Spleen (tissue), 7 donors: ENCODE data around the gene CFB.

Experiments used
- CTCF ChIP-seq, 11 experiments: fragments of 200-600 bp in 7 of 11; fragments of 450-650 bp in 4 of 11; sonication (generic) in 4 of 11; IDR thresholded peaks in 8 of 11; conservative IDR thresholded peaks in 3 of 11; 1 replicate in 7 of 11; 2 replicates in 4 of 11; pipeline versions ENCODE4 v1.4.0 to v1.8.0; 2016 to 2021; ENCODE audit warnings: antibody characterized with exemption in 11 of 11, inconsistent platforms in 4 of 11, mild to moderate bottlenecking in 1 of 11
- POLR2A ChIP-seq, 3 donors: fragments of 450-650 bp; IDR thresholded peaks; one replicate each; pipeline ENCODE4 v1.5.1; 2017; ENCODE audit warnings: antibody characterized with exemption in 3 of 3, mild to moderate bottlenecking in 1 of 3
- POLR2AphosphoS5 ChIP-seq, 3 donors: sonication (generic); formaldehyde crosslinking; IDR thresholded peaks; one replicate each; pipeline ENCODE4 v1.5.1; 2017; ENCODE audit warnings: antibody characterized with exemption in 3 of 3
- donor health status: DM: no; HTN: no; CAD: no; lungs with moderate emphysema.
- donor health status: DM: no; HTN: no; CAD: no.
- donor health status: DM: no; HTN: no; CAD: no.

- no peak for TF ChIP-seq CTCF (IDR thresholded peaks at IDR 0.05 in 8 of 11, conservative IDR thresholded peaks at IDR 0.05 in 3 of 11)
- TF ChIP-seq POLR2AphosphoS5 (IDR thresholded peaks at IDR 0.05), result no peak
- no peak for TF ChIP-seq POLR2A (IDR thresholded peaks at IDR 0.05)
These were observed 15.7 kb downstream of the CFB start for GRCh38 chr6:31961616-31962015.
